Measurements from ENCODE around the gene SLC39A11. TPM values are rescaled to one million over a fixed set of nuclear protein-coding genes. Genes with fewer than 3 reads are reported as not detected.

Gene SLC39A11
- total and polyA plus RNA-seq, 5 donors from 2014 or later: 9.3 to 32.2 (median 11.9) TPM

- Histone ChIP-seq H3K27ac (ENCODE audit: insufficient read depth, low read length, poor library complexity, severe bottlenecking) (no peak overlapping the region), H3K36me3 (ENCODE audit: control insufficient read depth, insufficient read depth, low read length) (no peaks in the 10 kb centered on the region), H3K27me3 (ENCODE audit: control insufficient read depth, insufficient read depth, low read length) (no peaks in the 10 kb centered on the region), H3K9me3 (ENCODE audit: control insufficient read depth in 2 of 2, low read length in 2 of 2) (no peaks in the 10 kb centered on the region), H3K4me3 (ENCODE audit: low read depth, low read length) (no peak overlapping the region), H3K4me1 (ENCODE audit: control insufficient read depth, insufficient read depth, low read length, poor library complexity, severe bottlenecking) (no peaks in the 10 kb centered on the region)
- Mint-ChIP-seq H3K27me3 (no peaks in the 10 kb centered on the region), H3K4me3 (no peak overlapping the region), H3K4me1 (peaks cover 2 to 10% (median 7%) of the 10 kb centered on the region in 4 donors), H3K36me3 (no peaks in the 10 kb centered on the region), H3K9me3 (no peaks in the 10 kb centered on the region), H3K27ac (no peak overlapping the region)
- ATAC-seq (ENCODE audit: low read depth in 2 of 2): no peak
- no peak for DNase-seq
Observed at GRCh38 chr17:72988451-72988850, 104.0 kb downstream of the SLC39A11 start.

- Mint-ChIP-seq H3K4me3 (no peak overlapping the region), H3K36me3 (no peaks in the 10 kb centered on the region), H3K27ac (peak overlapping the region in 1 of 3 donors; percentile 53), H3K27me3 (no peaks in the 10 kb centered on the region), H3K4me1 (peaks cover 0 to 4% (median 2%) of the 10 kb centered on the region in 4 donors), H3K9me3 (no peaks in the 10 kb centered on the region)
- no peak for DNase-seq
- no peaks in the 10 kb centered on the region for H3K9me3 ChIP-seq (ENCODE audit: control insufficient read depth in 2 of 2, low read length in 2 of 2)
- H3K27ac ChIP-seq (ENCODE audit: insufficient read depth, low read length, poor library complexity, severe bottlenecking): no peak overlapping the region
- no peak overlapping the region for H3K4me3 ChIP-seq (ENCODE audit: low read depth, low read length)
- no peaks in the 10 kb centered on the region for H3K4me1 ChIP-seq (ENCODE audit: control insufficient read depth, insufficient read depth, low read length, poor library complexity, severe bottlenecking)
- no peaks in the 10 kb centered on the region for H3K27me3 ChIP-seq (ENCODE audit: control insufficient read depth, insufficient read depth, low read length)
- no peaks in the 10 kb centered on the region for H3K36me3 ChIP-seq (ENCODE audit: control insufficient read depth, insufficient read depth, low read length)
- ATAC-seq (ENCODE audit: low read depth in 2 of 2): no peak
Observed at GRCh38 chr17:72987166-72987565, 105.3 kb downstream of the SLC39A11 start.

DNA sequence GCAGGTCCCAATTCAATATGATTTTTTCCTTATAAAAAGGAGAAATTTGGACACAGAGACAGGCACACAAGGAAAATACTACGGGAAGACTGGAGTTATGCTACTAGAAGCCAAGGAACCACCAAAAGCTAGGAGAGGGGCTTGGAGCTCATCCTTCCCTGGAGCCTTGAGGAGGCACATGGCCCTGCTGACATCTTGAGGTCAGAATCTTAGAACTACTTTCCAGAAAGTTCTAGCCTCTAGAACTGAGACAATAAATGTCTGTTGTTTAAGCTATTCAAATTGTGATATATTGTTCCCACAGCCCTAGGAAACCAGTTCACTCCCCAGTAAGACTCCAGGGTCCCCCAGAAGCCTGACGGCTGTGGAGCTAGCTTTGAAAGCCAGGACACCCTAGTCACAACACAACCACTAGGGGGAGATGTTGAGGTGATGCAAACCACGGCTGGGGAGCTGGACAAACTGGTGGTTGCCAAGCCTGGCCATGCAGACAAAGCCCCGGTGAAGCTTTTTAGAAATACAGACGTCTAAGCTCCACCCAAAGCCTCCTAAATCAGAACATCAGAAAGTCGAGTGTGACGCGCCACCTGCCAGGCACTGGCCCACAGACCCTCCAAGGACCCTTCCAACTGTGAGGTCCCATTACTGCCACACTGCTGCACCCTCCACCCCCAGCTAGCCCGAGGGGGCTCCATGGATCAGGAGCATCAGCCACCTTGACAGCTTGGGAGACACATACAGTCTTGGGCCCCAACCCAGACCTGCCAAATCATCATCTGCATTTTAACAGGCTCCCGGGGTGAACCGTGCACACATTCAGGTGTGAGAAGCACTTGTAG lies 106.4 kb downstream of the SLC39A11 start:
- Mint-ChIP-seq H3K9me3 (no peaks in the 10 kb centered on the region), H3K36me3 (no peaks in the 10 kb centered on the region), H3K4me1 (peaks cover 0 to 4% (median 2%) of the 10 kb centered on the region in 4 donors), H3K4me3 (no peak overlapping the region), H3K27me3 (no peaks in the 10 kb centered on the region), H3K27ac (peak overlapping the region in 1 of 3 donors; percentile 75)
- H3K27ac ChIP-seq (ENCODE audit: insufficient read depth, low read length, poor library complexity, severe bottlenecking): no peak overlapping the region
- H3K36me3 ChIP-seq (ENCODE audit: control insufficient read depth, insufficient read depth, low read length): no peaks in the 10 kb centered on the region
- no peak overlapping the region for H3K4me3 ChIP-seq (ENCODE audit: low read depth, low read length)
- no peaks in the 10 kb centered on the region for H3K4me1 ChIP-seq (ENCODE audit: control insufficient read depth, insufficient read depth, low read length, poor library complexity, severe bottlenecking)
- no peaks in the 10 kb centered on the region for H3K27me3 ChIP-seq (ENCODE audit: control insufficient read depth, insufficient read depth, low read length)
- no peaks in the 10 kb centered on the region for H3K9me3 ChIP-seq (ENCODE audit: control insufficient read depth in 2 of 2, low read length in 2 of 2)
- peak in 1 of 2 donors; percentile 46 for ATAC-seq (ENCODE audit: low read depth in 2 of 2)
- peak; percentile 14 to 63 (median 41) for DNase-seq

DNA sequence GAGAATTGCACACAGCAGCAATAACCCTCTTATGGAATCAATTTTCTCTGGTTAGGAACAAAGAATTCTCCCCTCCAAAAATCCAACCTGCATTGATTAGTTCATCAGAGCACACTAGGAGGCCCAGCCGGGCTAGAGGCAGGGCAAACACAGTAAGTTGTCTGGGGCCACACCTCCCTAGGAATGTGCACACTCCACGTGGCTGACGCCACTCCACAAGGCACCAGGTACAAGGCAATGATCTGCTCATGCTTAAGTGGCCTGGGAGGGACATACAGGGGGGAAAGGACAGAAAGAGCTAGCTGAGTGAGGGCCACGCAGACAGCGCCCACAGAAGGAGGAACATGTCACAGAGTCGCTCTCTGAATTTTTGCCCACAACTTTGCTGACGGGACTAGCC lies 107.6 kb downstream of the SLC39A11 start:
- H3K4me1 ChIP-seq (ENCODE audit: control insufficient read depth, insufficient read depth, low read length, poor library complexity, severe bottlenecking): no peaks in the 10 kb centered on the region
- no peak overlapping the region for H3K4me3 Mint-ChIP-seq
- ATAC-seq (ENCODE audit: low read depth in 2 of 2) (no peak), DNase-seq (no peak)
- no peaks in the 10 kb centered on the region for H3K36me3 Mint-ChIP-seq
- no peaks in the 10 kb centered on the region for H3K27me3 Mint-ChIP-seq
- H3K36me3 ChIP-seq (ENCODE audit: control insufficient read depth, insufficient read depth, low read length): no peaks in the 10 kb centered on the region
- H3K9me3 ChIP-seq (ENCODE audit: control insufficient read depth in 2 of 2, low read length in 2 of 2): no peaks in the 10 kb centered on the region
- H3K27ac Mint-ChIP-seq: peak overlapping the region in 1 of 3 donors; percentile 70
- peaks cover 0 to 6% (median 5%) of the 10 kb centered on the region in 4 donors for H3K4me1 Mint-ChIP-seq
- no peak overlapping the region for H3K27ac ChIP-seq (ENCODE audit: insufficient read depth, low read length, poor library complexity, severe bottlenecking)
- no peaks in the 10 kb centered on the region for H3K9me3 Mint-ChIP-seq
- H3K4me3 ChIP-seq (ENCODE audit: low read depth, low read length): no peak overlapping the region
- no peaks in the 10 kb centered on the region for H3K27me3 ChIP-seq (ENCODE audit: control insufficient read depth, insufficient read depth, low read length)

DNA sequence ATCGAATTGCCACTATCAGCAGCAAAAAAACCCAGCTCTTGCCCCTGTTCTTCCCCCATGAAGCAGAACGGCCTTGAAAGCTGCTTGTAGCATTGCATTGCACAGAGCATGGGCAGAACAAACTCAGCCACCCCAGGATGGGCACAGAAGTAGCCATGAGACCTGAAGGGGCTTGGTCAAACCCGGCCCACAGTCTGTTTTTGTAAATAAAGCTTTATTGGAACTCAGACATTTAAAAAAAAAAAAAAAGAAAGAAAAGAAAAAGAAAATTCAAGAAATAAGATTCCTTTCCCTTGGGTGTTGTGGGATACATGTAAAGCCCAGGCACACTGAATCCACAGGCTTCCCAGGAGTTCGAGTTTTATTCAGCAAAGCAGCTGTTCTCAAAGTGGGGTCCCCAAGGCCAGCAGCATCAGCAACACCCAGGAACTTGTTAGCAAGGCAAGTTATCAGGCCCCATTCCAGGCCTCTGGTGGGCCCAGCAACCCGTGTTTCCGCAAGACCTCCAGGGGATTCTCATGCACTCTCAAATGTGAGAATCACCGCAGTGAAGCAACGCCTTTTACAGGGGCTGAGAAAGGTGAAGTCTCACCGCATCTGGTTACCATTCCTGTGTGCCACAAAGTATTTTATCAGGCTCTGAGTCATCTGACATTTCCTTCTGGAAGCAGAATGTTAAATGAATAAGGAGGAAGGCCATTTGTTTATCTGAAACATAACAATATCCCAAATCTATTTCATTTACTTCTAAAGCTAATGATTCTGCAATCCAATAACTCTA lies 108.2 kb downstream of the SLC39A11 start:
- no peak for DNase-seq
- H3K4me1 Mint-ChIP-seq: peaks cover 0 to 9% (median 8%) of the 10 kb centered on the region in 4 donors
- H3K4me3 Mint-ChIP-seq: no peak overlapping the region
- H3K36me3 Mint-ChIP-seq: no peaks in the 10 kb centered on the region
- no peak overlapping the region for H3K27ac ChIP-seq (ENCODE audit: insufficient read depth, low read length, poor library complexity, severe bottlenecking)
- no peaks in the 10 kb centered on the region for H3K36me3 ChIP-seq (ENCODE audit: control insufficient read depth, insufficient read depth, low read length)
- no peaks in the 10 kb centered on the region for H3K27me3 ChIP-seq (ENCODE audit: control insufficient read depth, insufficient read depth, low read length)
- H3K27ac Mint-ChIP-seq: no peak overlapping the region
- no peaks in the 10 kb centered on the region for H3K4me1 ChIP-seq (ENCODE audit: control insufficient read depth, insufficient read depth, low read length, poor library complexity, severe bottlenecking)
- no peaks in the 10 kb centered on the region for H3K9me3 Mint-ChIP-seq
- ATAC-seq (ENCODE audit: low read depth in 2 of 2): no peak
- no peaks in the 10 kb centered on the region for H3K9me3 ChIP-seq (ENCODE audit: control insufficient read depth in 2 of 2, low read length in 2 of 2)
- no peaks in the 10 kb centered on the region for H3K27me3 Mint-ChIP-seq
- H3K4me3 ChIP-seq (ENCODE audit: low read depth, low read length): no peak overlapping the region

DNA sequence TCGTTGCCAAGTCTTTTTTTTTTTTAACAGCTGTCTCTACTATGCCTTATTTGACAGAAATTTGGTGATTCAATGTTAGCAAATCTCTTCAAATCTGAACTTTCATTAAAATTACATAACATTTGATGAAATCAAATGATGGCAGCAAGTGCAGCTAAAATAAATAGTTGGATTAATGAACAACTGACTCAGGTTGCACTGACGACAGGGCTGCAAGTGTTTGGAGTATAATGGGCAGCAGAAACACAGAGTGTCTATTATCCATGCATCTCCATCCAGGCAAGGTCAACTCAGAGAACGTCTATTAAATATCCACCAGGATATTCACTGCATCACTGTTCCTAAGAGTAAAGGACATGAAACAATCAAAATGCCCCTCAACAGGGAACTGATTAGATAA lies 109.8 kb downstream of the SLC39A11 start:
- Mint-ChIP-seq H3K27me3 (no peaks in the 10 kb centered on the region), H3K27ac (no peak overlapping the region), H3K36me3 (peaks cover 3% of the 10 kb centered on the region), H3K4me3 (no peak overlapping the region), H3K4me1 (peaks cover 0 to 15% (median 10%) of the 10 kb centered on the region in 4 donors), H3K9me3 (no peaks in the 10 kb centered on the region)
- DNase-seq (no peak), ATAC-seq (ENCODE audit: low read depth in 2 of 2) (no peak)
- H3K27ac ChIP-seq (ENCODE audit: insufficient read depth, low read length, poor library complexity, severe bottlenecking): no peak overlapping the region
- H3K4me1 ChIP-seq (ENCODE audit: control insufficient read depth, insufficient read depth, low read length, poor library complexity, severe bottlenecking): no peaks in the 10 kb centered on the region
- no peaks in the 10 kb centered on the region for H3K36me3 ChIP-seq (ENCODE audit: control insufficient read depth, insufficient read depth, low read length)
- H3K9me3 ChIP-seq (ENCODE audit: control insufficient read depth in 2 of 2, low read length in 2 of 2): no peaks in the 10 kb centered on the region
- H3K27me3 ChIP-seq (ENCODE audit: control insufficient read depth, insufficient read depth, low read length): no peaks in the 10 kb centered on the region
- no peak overlapping the region for H3K4me3 ChIP-seq (ENCODE audit: low read depth, low read length)

GRCh38 chr17:72978593-72979218 lies 113.8 kb downstream of the SLC39A11 start:
- no peaks in the 10 kb centered on the region for H3K27me3 ChIP-seq (ENCODE audit: control insufficient read depth, insufficient read depth, low read length)
- H3K27ac ChIP-seq (ENCODE audit: insufficient read depth, low read length, poor library complexity, severe bottlenecking): no peak overlapping the region
- no peak for DNase-seq
- H3K9me3 Mint-ChIP-seq: peaks cover 0 to 3% (median 0%) of the 10 kb centered on the region in 7 donors
- peaks cover 9% of the 10 kb centered on the region for H3K36me3 Mint-ChIP-seq
- no peak overlapping the region for H3K4me3 ChIP-seq (ENCODE audit: low read depth, low read length)
- H3K4me1 ChIP-seq (ENCODE audit: control insufficient read depth, insufficient read depth, low read length, poor library complexity, severe bottlenecking): no peaks in the 10 kb centered on the region
- H3K36me3 ChIP-seq (ENCODE audit: control insufficient read depth, insufficient read depth, low read length): no peaks in the 10 kb centered on the region
- H3K27ac Mint-ChIP-seq: no peak overlapping the region
- no peak for ATAC-seq (ENCODE audit: low read depth in 2 of 2)
- H3K4me3 Mint-ChIP-seq: peak overlapping the region in 1 of 4 donors; percentile 66
- H3K9me3 ChIP-seq (ENCODE audit: control insufficient read depth in 2 of 2, low read length in 2 of 2): no peaks in the 10 kb centered on the region
- no peaks in the 10 kb centered on the region for H3K27me3 Mint-ChIP-seq
- peaks cover 5 to 13% (median 8%) of the 10 kb centered on the region in 4 donors for H3K4me1 Mint-ChIP-seq

Data from CD4-positive, CD25-positive, alpha-beta regulatory T cell (primary cell).